WERI-Rb-1 (cell line): Measurements from ENCODE around the gene APLP1.
A peak's percentile ranks its signal among the peaks of the same experiment; 100 is the strongest.

Experiments
- DNase-seq: peaks from one replicate; pipeline ENCODE4 v3.0.0-alpha.2; 2020
- H3K27ac ChIP-seq: fragments of 250-450 bp; sonication (Bioruptor Pico); 2 replicates; pipeline ENCODE4 v1.5.1; 2020; ENCODE audit warnings: mild to moderate bottlenecking, moderate library complexity
- H3K27me3 ChIP-seq: fragments of 250-450 bp; sonication (Bioruptor Pico); 2 replicates; pipeline ENCODE4 v1.5.1; 2021; ENCODE audit warnings: mild to moderate bottlenecking, low read depth, moderate library complexity; ENCODE audit not compliant: insufficient read depth, severe bottlenecking
- H3K36me3 ChIP-seq: fragments of 250-450 bp; sonication (Bioruptor Pico); 2 replicates; pipeline ENCODE4 v1.5.1; 2020; ENCODE audit warnings: mild to moderate bottlenecking, moderate library complexity
- H3K4me3 ChIP-seq: 2 replicates; pipeline ENCODE4 v1.5.1; 2011; ENCODE audit warnings: low read depth, mild to moderate bottlenecking, control low read depth, low read length
- H3K9me3 ChIP-seq: fragments of 250-450 bp; sonication (Bioruptor Pico); 2 replicates; pipeline ENCODE4 v1.5.1; 2021; ENCODE audit warnings: mild to moderate bottlenecking, moderate library complexity; ENCODE audit not compliant: severe bottlenecking
- CTCF ChIP-seq: IDR thresholded peaks from 2 replicates; pipeline ENCODE4 v1.5.1; 2011; ENCODE audit warnings: low read depth, mild to moderate bottlenecking, control low read depth, inconsistent platforms, low read length

Gene APLP1

GRCh38 chr19:35901854-35902661 lies 33.7 kb downstream of the APLP1 start, which contains the start of gene HCST:
TSS of gene HCST (plus strand) at chr19:35902529. CDS start at chr19:35902594, 65 bp downstream.
- H3K36me3 ChIP-seq = peaks cover 11% of the 10 kb centered on the region
- peak; percentile 34 for DNase-seq
- H3K27me3 ChIP-seq = no peaks in the 10 kb centered on the region
- H3K4me3 ChIP-seq = no peak within 1 kb of the TSS
- TF ChIP-seq CTCF = no peak
- no peaks in the 10 kb centered on the region for H3K9me3 ChIP-seq
- H3K27ac ChIP-seq = no peak within 1 kb of the TSS

- no peak overlapping the region for H3K4me3 ChIP-seq
- no peak overlapping the region for H3K27ac ChIP-seq
- no peaks in the 10 kb centered on the region for H3K27me3 ChIP-seq
- no peak for TF ChIP-seq CTCF
- no peak for DNase-seq
- no peaks in the 10 kb centered on the region for H3K9me3 ChIP-seq
- peaks cover 1% of the 10 kb centered on the region for H3K36me3 ChIP-seq
Observed at GRCh38 chr19:35902870-35903475, 34.6 kb downstream of the APLP1 start.

GRCh38 chr19:35903550-35904179 lies 35.3 kb downstream of the APLP1 start:
- Histone ChIP-seq H3K27me3 (no peaks in the 10 kb centered on the region), H3K27ac (no peak overlapping the region), H3K9me3 (no peaks in the 10 kb centered on the region), H3K36me3 (no peaks in the 10 kb centered on the region), H3K4me3 (no peak overlapping the region)
- TF ChIP-seq CTCF = no peak
- DNase-seq = no peak

GRCh38 chr19:35904311-35905068 lies 36.1 kb downstream of the APLP1 start:
- Histone ChIP-seq H3K27ac (no peak overlapping the region), H3K36me3 (no peaks in the 10 kb centered on the region), H3K9me3 (no peaks in the 10 kb centered on the region), H3K27me3 (no peaks in the 10 kb centered on the region), H3K4me3 (no peak overlapping the region)
- no peak for DNase-seq
- TF ChIP-seq CTCF = no peak

GRCh38 chr19:35905178-35905727 lies 36.9 kb downstream of the APLP1 start:
- Histone ChIP-seq H3K9me3 (no peaks in the 10 kb centered on the region), H3K27ac (no peak overlapping the region), H3K4me3 (no peak overlapping the region), H3K27me3 (no peaks in the 10 kb centered on the region), H3K36me3 (no peaks in the 10 kb centered on the region)
- TF ChIP-seq CTCF = no peak
- no peak for DNase-seq
